A549 (cell line): Measurements from ENCODE around the gene PRMT7. TPM values are rescaled to one million over a fixed set of nuclear protein-coding genes. Genes with fewer than 3 reads are reported as not detected.

Experiments used
- ATAC-seq, 2 experiments: fragments of 200-7000 bp in 1 of 2; fragments of >200 bp in 1 of 2; cut with Nextera tagmentation in 1 of 2; cut with Tn5 transposase in 1 of 2; 3 replicates each; pipeline versions ENCODE4 v1.8.0 to v1.9.1; 2018 to 2020; ENCODE audit warnings: mild to moderate bottlenecking in 1 of 2, moderate library complexity in 1 of 2
- CTCF ChIA-PET: fragments of 300-600 bp; sonication (Branson Sonifier 250); formaldehyde crosslinking; extraction: SDS; loops from one replicate; lab custom pipeline; 2021; ENCODE audit warnings: antibody characterized with exemption, inconsistent platforms; lab: Yijun Ruan, JAX
- POLR2A ChIA-PET: fragments of 350-600 bp; formaldehyde crosslinking; extraction: SDS; loops from one replicate; lab custom pipeline; 2021; ENCODE audit warnings: antibody characterized with exemption, inconsistent platforms; lab: Yijun Ruan, JAX
- DNase-seq, 2 experiments: peaks; one replicate each; pipeline versions ENCODE4 v3.0.0 to v3.0.0-alpha.2; 2011 to 2016; ENCODE audit warnings: low read depth in 1 of 2, low spot score in 1 of 2
- FAIRE-seq: peaks from 2 replicates; lab custom pipeline; 2011; peaks lifted over from hg19 to GRCh38; lab: Jason Lieb, UNC
- H3K27ac ChIP-seq, 2 experiments: fragments of >200 bp; sonication (Bioruptor Twin); formaldehyde crosslinking; 3 replicates each; pipeline ENCODE4 v1.5.1; 2016 to 2017
- H3K4me1 ChIP-seq: fragments of >200 bp; sonication (Bioruptor Twin); formaldehyde crosslinking; 3 replicates; pipeline ENCODE4 v1.6.1; 2016
- H3K4me2 ChIP-seq: fragments of >200 bp; sonication (Bioruptor Twin); formaldehyde crosslinking; 3 replicates; pipeline ENCODE4 v1.6.1; 2016
- H3K4me3 ChIP-seq: fragments of >200 bp; sonication (Bioruptor Twin); formaldehyde crosslinking; 3 replicates; pipeline ENCODE4 v1.5.1; 2016
- H3K9me3 ChIP-seq: fragments of >200 bp; sonication (Bioruptor Twin); formaldehyde crosslinking; 3 replicates; pipeline ENCODE4 v1.6.1; 2016
- BCL3 ChIP-seq: fragments of >200 bp; sonication (Bioruptor Twin); formaldehyde crosslinking; IDR thresholded peaks from 3 replicates; pipeline ENCODE4 v1.6.1; 2016
- CEBPB ChIP-seq, 2 experiments: fragments of >200 bp in 1 of 2; sonication (Bioruptor Twin) in 1 of 2; formaldehyde crosslinking in 1 of 2; IDR thresholded peaks; 2 replicates each; pipeline ENCODE4 v1.6.1; 2012 to 2016
- CHD4 ChIP-seq: fragments of 200-600 bp; sonication (generic); IDR thresholded peaks from 2 replicates; pipeline ENCODE4 v1.6.1; 2016; ENCODE audit warnings: antibody characterized with exemption, mild to moderate bottlenecking, borderline replicate concordance
- EHMT2 ChIP-seq: fragments of 200-600 bp; sonication (generic); IDR thresholded peaks from 2 replicates; pipeline ENCODE4 v1.6.1; 2016; ENCODE audit warnings: antibody characterized with exemption, low read depth, mild to moderate bottlenecking, moderate library complexity
- EP300 ChIP-seq, 2 experiments: fragments of >200 bp; sonication (Bioruptor Twin); formaldehyde crosslinking; IDR thresholded peaks; 2 replicates in 1 of 2; 3 replicates in 1 of 2; pipeline ENCODE4 v1.6.1; 2016 to 2017
- FOSB ChIP-seq: fragments of 250-450 bp; sonication (Bioruptor Pico); IDR thresholded peaks from 2 replicates; pipeline ENCODE4 v1.5.0; 2020; ENCODE audit warnings: mild to moderate bottlenecking, moderate library complexity
- FOSL2 ChIP-seq, 2 experiments: fragments of 450-650 bp in 1 of 2; fragments of >200 bp in 1 of 2; sonication (Bioruptor Twin) in 1 of 2; formaldehyde crosslinking; IDR thresholded peaks; 2 replicates each; pipeline versions ENCODE4 v1.5.0 to v1.6.1; 2016 to 2020; ENCODE audit warnings: mild to moderate bottlenecking in 1 of 2, moderate library complexity in 1 of 2
- FOXS1 ChIP-seq: fragments of 250-450 bp; sonication (Bioruptor Pico); IDR thresholded peaks from 2 replicates; pipeline ENCODE4 v1.5.0; 2020; ENCODE audit warnings: mild to moderate bottlenecking, moderate library complexity
- HDAC2 ChIP-seq: fragments of 200-600 bp; sonication (generic); IDR thresholded peaks from 2 replicates; pipeline ENCODE4 v1.6.1; 2016
- JUNB ChIP-seq: fragments of >200 bp; sonication (Bioruptor Twin); formaldehyde crosslinking; IDR thresholded peaks from 2 replicates; pipeline ENCODE4 v1.6.1; 2016
- KDM5A ChIP-seq: fragments of 200-600 bp; sonication (generic); IDR thresholded peaks from 2 replicates; pipeline ENCODE4 v1.6.1; 2016; ENCODE audit warnings: antibody characterized with exemption, mild to moderate bottlenecking
- MAX ChIP-seq: IDR thresholded peaks from 2 replicates; pipeline ENCODE4 v1.6.1; 2012
- MYC ChIP-seq: IDR thresholded peaks from 2 replicates; pipeline ENCODE4 v1.6.1; 2012; ENCODE audit warnings: mild to moderate bottlenecking, inconsistent platforms, low read length, improper control_type of control experiment, borderline replicate concordance
- NFE2L2 ChIP-seq: fragments of 150-350 bp; conservative IDR thresholded peaks from 2 replicates; pipeline ENCODE4 v1.6.1; 2014; ENCODE audit warnings: low read length
- NPAS2 ChIP-seq: fragments of 250-450 bp; sonication (Bioruptor Pico); IDR thresholded peaks from 2 replicates; pipeline ENCODE4 v1.8.0; 2022; ENCODE audit warnings: mild to moderate bottlenecking, moderate library complexity, borderline replicate concordance
- PHF8 ChIP-seq: fragments of 200-600 bp; sonication (generic); IDR thresholded peaks from 2 replicates; pipeline ENCODE4 v1.6.1; 2016; ENCODE audit warnings: low read depth, mild to moderate bottlenecking, antibody characterized with exemption, moderate library complexity, borderline replicate concordance
- POLR2A ChIP-seq: IDR thresholded peaks from 2 replicates; pipeline ENCODE4 v1.6.1; 2012; ENCODE audit warnings: mild to moderate bottlenecking, low read length
- POLR2AphosphoS2 ChIP-seq: conservative IDR thresholded peaks from 2 replicates; pipeline ENCODE4 v1.6.1; 2012; ENCODE audit warnings: low read length, improper control_type of control experiment, inconsistent platforms
- RAD21 ChIP-seq, 2 experiments: fragments of >200 bp in 1 of 2; sonication (Bioruptor Twin) in 1 of 2; formaldehyde crosslinking in 1 of 2; IDR thresholded peaks in 1 of 2; conservative IDR thresholded peaks in 1 of 2; 2 replicates in 1 of 2; 3 replicates in 1 of 2; pipeline ENCODE4 v1.6.1; 2012 to 2018; ENCODE audit warnings: inconsistent platforms in 1 of 2
- RCOR1 ChIP-seq: fragments of 150-350 bp; IDR thresholded peaks from 2 replicates; pipeline ENCODE4 v1.6.1; 2014; ENCODE audit warnings: antibody characterized with exemption, low read length, low read depth
- RFX5 ChIP-seq: fragments of 450-650 bp; IDR thresholded peaks from 2 replicates; pipeline ENCODE4 v1.7.1; 2014; ENCODE audit warnings: antibody characterized with exemption, mild to moderate bottlenecking, moderate library complexity
- RNF2 ChIP-seq: fragments of 200-600 bp; sonication (generic); IDR thresholded peaks from 2 replicates; pipeline ENCODE4 v1.6.1; 2016; ENCODE audit warnings: low read depth, mild to moderate bottlenecking, antibody characterized with exemption, moderate library complexity, borderline replicate concordance
- SMC3 ChIP-seq: fragments of >200 bp; sonication (Bioruptor Twin); formaldehyde crosslinking; IDR thresholded peaks from 3 replicates; pipeline ENCODE4 v1.6.1; 2018; ENCODE audit warnings: inconsistent platforms
- SREBF2 ChIP-seq: fragments of 450-650 bp; IDR thresholded peaks from 2 replicates; pipeline ENCODE4 v1.6.1; 2014; ENCODE audit warnings: mild to moderate bottlenecking, moderate library complexity
- TP53 ChIP-seq: fragments of 250-450 bp; sonication (Bioruptor Pico); IDR thresholded peaks from 2 replicates; pipeline ENCODE4 v1.5.0; 2021; ENCODE audit warnings: mild to moderate bottlenecking, moderate library complexity
- ZFP36 ChIP-seq: fragments of 450-650 bp; IDR thresholded peaks from 2 replicates; pipeline ENCODE4 v1.6.1; 2014; ENCODE audit warnings: borderline replicate concordance; ENCODE audit not compliant: partially characterized antibody
- WGBS: methylation state at CpG from one replicate; pipeline ENCODE4 v1.1.6; 2017; ENCODE audit errors: missing lambda C conversion rate; 5-methylcytosine and 5-hydroxymethylcytosine counted together
- polyA plus RNA-seq, 4 experiments: library from polyadenylated mRNA; depleted of rRNA in 3 of 4; stranded (reverse); fragments of >200 nt; fragmentation: RNase III in 1 of 4; extraction: RNeasy Plus Mini Kit Qiagen cat#74134 plus additional on column Dnase treatment in 1 of 4; gene quantifications; 2 replicates in 3 of 4; 3 replicates in 1 of 4; pipeline ENCODE4 v1.2.3, GENCODE V29; 2011 to 2017
- TF ChIP-seq, protein P1 (sequence below): fragments of 450-650 bp; IDR thresholded peaks from 2 replicates; pipeline ENCODE4 v1.6.1; 2014; ENCODE audit warnings: antibody characterized with exemption
- TF ChIP-seq, protein P2 (sequence below): fragments of >200 bp; sonication (Bioruptor Twin); formaldehyde crosslinking; IDR thresholded peaks from 2 replicates; pipeline ENCODE4 v1.6.1; 2016

PRMT7 gene
- polyA plus RNA-seq, 2 of the 4 experiments (the other 2 are of a cell fraction): 37.1 to 44.7 TPM

- no peak for TF ChIP-seq RNF2
Observed at GRCh38 chr16:68360956-68361355, 50.1 kb downstream of the PRMT7 start (continued).

DNA sequence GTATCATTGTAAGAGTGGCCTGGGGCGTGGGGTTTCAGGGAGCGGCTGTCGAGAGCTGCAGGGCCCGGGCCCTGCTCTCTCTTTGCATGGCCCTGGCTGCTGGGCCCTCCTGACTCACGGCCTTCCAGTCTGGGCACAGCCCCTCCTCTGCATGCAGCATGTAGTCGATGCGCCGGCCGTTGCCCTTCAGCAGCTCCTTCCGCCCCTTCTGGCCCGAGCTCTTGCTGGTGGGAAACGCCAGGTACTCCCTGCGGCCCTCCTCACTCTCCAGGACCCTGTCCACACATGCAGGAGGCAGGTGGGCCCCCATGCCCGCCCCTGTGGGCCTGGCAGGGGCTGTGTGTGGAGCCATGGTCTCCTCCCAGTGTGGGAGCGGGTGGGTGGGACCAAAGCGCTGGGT lies 50.7 kb downstream of the PRMT7 start:
- TF ChIP-seq, protein P1, sequence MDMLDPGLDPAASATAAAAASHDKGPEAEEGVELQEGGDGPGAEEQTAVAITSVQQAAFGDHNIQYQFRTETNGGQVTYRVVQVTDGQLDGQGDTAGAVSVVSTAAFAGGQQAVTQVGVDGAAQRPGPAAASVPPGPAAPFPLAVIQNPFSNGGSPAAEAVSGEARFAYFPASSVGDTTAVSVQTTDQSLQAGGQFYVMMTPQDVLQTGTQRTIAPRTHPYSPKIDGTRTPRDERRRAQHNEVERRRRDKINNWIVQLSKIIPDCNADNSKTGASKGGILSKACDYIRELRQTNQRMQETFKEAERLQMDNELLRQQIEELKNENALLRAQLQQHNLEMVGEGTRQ: no peak
- TF ChIP-seq JUNB (no peak), SREBF2 (no peak), SMC3 (no peak), MAX (no peak), MYC (no peak), BCL3 (no peak)
- TF ChIP-seq, all 56 proteins: peak for 0
- H3K9me3 ChIP-seq: no peaks in the 10 kb centered on the region
- ChIA-PET CTCF (interaction anchor here (1.0 to 1.4 kb wide), 2 partner anchors 32 to 159 kb away, joined by 3 to 4 read pairs; no protein-coding TSS in a partner anchor), POLR2A (no interaction called here)
- no peak for FAIRE-seq
- DNase-seq: no peak
- H3K27ac ChIP-seq: no peak overlapping the region
- H3K4me1 ChIP-seq: no peaks in the 10 kb centered on the region
- 88% methylated on average over 9 of the region's 16 CpGs for WGBS
- H3K4me2 ChIP-seq: no peak overlapping the region
- H3K4me3 ChIP-seq: no peak overlapping the region
- peak in 1 of 2 experiments; percentile 6; a peak in 2 of 6 replicates for ATAC-seq

DNA sequence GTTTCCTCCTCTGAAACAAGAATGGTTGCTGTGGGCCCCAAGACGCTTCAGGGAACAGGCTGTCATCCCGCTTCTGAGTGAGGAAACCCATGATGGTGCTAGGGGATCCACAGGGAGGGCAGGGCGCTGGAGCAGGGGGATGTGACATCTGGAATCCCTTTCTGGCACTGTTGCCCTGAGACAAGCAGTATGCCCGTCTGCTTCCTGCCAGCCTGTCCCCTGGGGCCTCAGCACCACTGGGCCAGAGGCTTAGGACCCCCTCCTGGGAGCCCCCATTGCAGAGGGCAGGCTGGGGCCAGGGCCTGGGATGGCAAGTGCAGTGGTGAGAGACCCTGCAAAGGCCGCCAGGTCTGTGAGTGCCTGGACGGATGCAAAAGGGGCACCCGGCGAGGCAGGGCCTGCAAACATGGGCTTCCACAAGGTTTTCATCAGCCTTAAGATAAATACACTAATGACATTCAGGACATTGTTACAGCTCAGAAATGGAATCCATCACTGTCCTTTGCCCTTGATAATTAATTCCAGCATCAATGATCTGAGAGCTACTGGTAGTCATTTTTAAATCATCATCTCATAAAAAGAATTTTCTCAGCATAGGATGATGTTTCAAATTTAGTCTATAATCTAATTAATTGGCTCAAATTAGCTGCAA lies 51.6 kb downstream of the PRMT7 start:
- no peaks in the 10 kb centered on the region for H3K4me1 ChIP-seq
- TF ChIP-seq FOSL2 (IDR thresholded peaks at IDR 0.05) (no peak), FOSL2 (CRISPR knock-in tag; IDR thresholded peaks at IDR 0.05) (no peak), MYC (no peak), ZFP36 (no peak), EHMT2 (no peak)
- no peak overlapping the region for H3K4me3 ChIP-seq
- no peak overlapping the region for H3K27ac ChIP-seq
- POLR2A ChIA-PET: no interaction called here
- no peak for FAIRE-seq
- no peak for ATAC-seq
- CTCF ChIA-PET: interaction anchor here (0.8 to 2.0 kb wide), 4 partner anchors 99 to 158 kb away, joined by 3 to 8 read pairs (median 3); no protein-coding TSS in a partner anchor
- no peaks in the 10 kb centered on the region for H3K9me3 ChIP-seq
- WGBS: 91% methylated on average over 7 of the region's 8 CpGs
- DNase-seq: no peak
- H3K4me2 ChIP-seq: no peak overlapping the region

GRCh38 chr16:68362947-68363657 lies 52.3 kb downstream of the PRMT7 start:
- ChIA-PET POLR2A (no interaction called here), CTCF (interaction anchor here (2.0 kb wide), 1 partner anchor 102 kb away, joined by 8 read pairs; no protein-coding TSS in a partner anchor)
- FAIRE-seq (no peak), ATAC-seq (no peak), DNase-seq (no peak)
- no peaks in the 10 kb centered on the region for H3K9me3 ChIP-seq
- H3K4me2 ChIP-seq: no peak overlapping the region
- WGBS: 70% methylated on average over 10 of the region's 18 CpGs
- H3K4me1 ChIP-seq: no peaks in the 10 kb centered on the region
- no peak for TF ChIP-seq PHF8
- no peak for TF ChIP-seq FOXS1 (CRISPR knock-in tag)
- TF ChIP-seq TP53 (CRISPR knock-in tag): no peak
- TF ChIP-seq JUNB: no peak
- no peak for TF ChIP-seq CHD4
- TF ChIP-seq KDM5A: no peak
- TF ChIP-seq FOSB (CRISPR knock-in tag): no peak
- TF ChIP-seq NFE2L2: no peak
- TF ChIP-seq NPAS2: no peak
- TF ChIP-seq POLR2AphosphoS2: no peak
- no peak for TF ChIP-seq EP300 (IDR thresholded peaks at IDR 0.05)
- TF ChIP-seq, protein P2, sequence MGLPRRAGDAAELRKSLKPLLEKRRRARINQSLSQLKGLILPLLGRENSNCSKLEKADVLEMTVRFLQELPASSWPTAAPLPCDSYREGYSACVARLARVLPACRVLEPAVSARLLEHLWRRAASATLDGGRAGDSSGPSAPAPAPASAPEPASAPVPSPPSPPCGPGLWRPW: no peak
- TF ChIP-seq CEBPB (IDR thresholded peaks at IDR 0.05): no peak
- no peak for TF ChIP-seq RAD21 (conservative IDR thresholded peaks at IDR 0.05 in 1 of 2, IDR thresholded peaks at IDR 0.05 in 1 of 2)
- no peak for TF ChIP-seq HDAC2
- TF ChIP-seq EHMT2: no peak
- TF ChIP-seq RCOR1: no peak
- TF ChIP-seq RFX5: no peak
- no peak for TF ChIP-seq POLR2A
- H3K27ac ChIP-seq: no peak overlapping the region
- no peak overlapping the region for H3K4me3 ChIP-seq
